ENCODE results near the gene UBA6.

The UBA6 gene

DNA sequence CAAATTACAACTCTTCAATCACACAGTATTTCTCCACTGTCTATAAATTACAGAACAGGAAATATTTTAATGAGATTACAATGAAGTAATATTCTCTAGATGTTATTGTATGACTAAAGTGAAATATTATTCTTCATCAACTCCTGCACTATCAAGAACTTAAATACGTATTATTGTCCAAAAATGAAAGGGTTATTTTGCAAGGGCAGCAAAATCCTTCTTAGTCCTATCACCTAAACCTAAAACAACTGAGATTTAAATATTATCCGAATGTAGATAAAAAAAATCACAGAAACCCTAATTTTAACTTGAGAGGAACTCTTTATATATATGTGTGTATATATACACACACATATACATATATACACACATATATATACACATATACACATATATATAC is 4.9 kb downstream of the UBA6 start:
- DNase-seq (ENCODE audit: low spot score): no peak
- TF ChIP-seq CTCF (IDR thresholded peaks at IDR 0.05; ENCODE audit: borderline replicate concordance, control extremely low read depth, extremely low read depth, insufficient read depth, missing control alignments): no peak

DNA sequence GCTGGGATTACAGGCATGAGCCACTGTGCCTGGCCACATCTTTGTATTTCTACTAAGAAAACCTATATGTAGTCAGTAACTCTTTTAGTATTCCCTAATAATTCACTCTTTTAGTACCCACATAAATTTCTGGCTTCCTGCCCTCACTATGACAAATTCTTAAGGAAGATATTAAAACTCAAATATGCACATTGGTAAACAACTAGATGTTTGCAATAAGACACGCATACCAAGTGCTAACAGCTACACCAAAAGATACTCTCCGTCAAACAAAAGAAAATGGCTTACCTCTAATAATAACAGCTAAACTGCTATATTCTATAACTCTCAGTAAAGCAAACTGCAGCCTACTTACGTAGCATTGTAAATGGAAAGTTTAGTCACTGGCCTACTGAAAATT is 6.3 kb downstream of the UBA6 start:
- TF ChIP-seq CTCF (IDR thresholded peaks at IDR 0.05; ENCODE audit: borderline replicate concordance, control extremely low read depth, extremely low read depth, insufficient read depth, missing control alignments): no peak
- in situ Hi-C loops (cut with MboI; ENCODE audit: low sequenced_read_pairs, unreplicated experiment): no loop called here
- no peak for DNase-seq (ENCODE audit: low spot score)

More for the DNA sequence above, 4.9 kb downstream of the UBA6 start:
- in situ Hi-C loops (cut with MboI; ENCODE audit: low sequenced_read_pairs, unreplicated experiment): no loop called here

GRCh38 chr4:67691328-67691727 is 9.6 kb downstream of the UBA6 start:
- in situ Hi-C loops (cut with MboI; ENCODE audit: low sequenced_read_pairs, unreplicated experiment): no loop called here
- TF ChIP-seq CTCF (IDR thresholded peaks at IDR 0.05; ENCODE audit: borderline replicate concordance, control extremely low read depth, extremely low read depth, insufficient read depth, missing control alignments): no peak
- no peak for DNase-seq (ENCODE audit: low spot score)

GRCh38 chr4:67687636-67688035 is 13.3 kb downstream of the UBA6 start:
- DNase-seq (ENCODE audit: low spot score): no peak
- no peak for TF ChIP-seq CTCF (IDR thresholded peaks at IDR 0.05; ENCODE audit: borderline replicate concordance, control extremely low read depth, extremely low read depth, insufficient read depth, missing control alignments)
- in situ Hi-C loops (cut with MboI; ENCODE audit: low sequenced_read_pairs, unreplicated experiment): no loop called here

DNA sequence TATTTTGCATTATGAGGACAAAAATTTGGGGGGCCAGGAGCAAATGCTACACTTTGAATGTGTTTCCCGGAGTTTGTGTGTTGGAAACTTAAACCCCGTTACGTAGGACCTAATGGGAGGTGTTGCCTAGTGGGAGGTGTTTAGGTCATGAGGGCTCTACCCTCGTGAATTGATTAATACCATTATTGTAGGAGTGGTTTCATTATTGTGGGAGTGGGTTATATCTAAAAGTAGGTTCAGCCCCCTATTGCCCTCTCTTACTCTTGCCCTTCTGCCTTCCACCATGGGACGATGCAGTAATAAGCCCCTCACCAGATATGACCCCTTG is 15.5 kb downstream of the UBA6 start:
- DNase-seq (ENCODE audit: low spot score): no peak
- TF ChIP-seq CTCF (IDR thresholded peaks at IDR 0.05; ENCODE audit: borderline replicate concordance, control extremely low read depth, extremely low read depth, insufficient read depth, missing control alignments): no peak
- in situ Hi-C loops (cut with MboI; ENCODE audit: low sequenced_read_pairs, unreplicated experiment): no loop called here

DNA sequence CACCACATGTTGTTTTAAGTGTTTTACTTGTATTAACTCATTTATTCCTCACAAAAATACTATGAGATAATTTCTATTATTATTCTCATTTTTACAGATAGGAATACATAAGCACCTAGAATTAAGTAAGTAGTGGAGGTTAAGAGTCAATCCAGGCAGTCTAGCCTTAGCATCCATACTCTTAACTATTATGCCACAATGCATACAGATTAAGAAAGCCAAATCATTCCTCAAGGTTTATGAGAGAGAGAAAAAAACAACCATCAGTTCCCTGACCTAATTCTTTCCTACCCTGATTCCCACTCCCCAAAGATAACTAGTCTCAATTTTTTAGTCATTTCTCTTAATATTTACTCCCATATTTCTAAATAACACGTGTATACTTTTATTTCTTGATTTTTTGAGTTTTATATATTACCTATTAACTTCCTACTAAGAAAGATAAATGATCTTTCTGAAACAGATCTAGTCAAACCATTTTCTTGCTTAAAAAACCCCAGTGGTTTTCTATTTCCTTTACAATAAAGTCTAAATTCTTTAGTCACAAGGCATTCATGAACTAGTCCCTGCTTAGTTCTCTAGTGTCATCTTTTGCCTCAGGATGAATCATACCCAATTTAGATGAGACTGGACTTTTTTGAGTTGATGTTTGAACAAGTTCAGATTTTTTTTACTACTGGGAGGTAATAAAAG is 16.0 kb downstream of the UBA6 start:
- no peak for TF ChIP-seq CTCF (IDR thresholded peaks at IDR 0.05; ENCODE audit: borderline replicate concordance, control extremely low read depth, extremely low read depth, insufficient read depth, missing control alignments)
- DNase-seq (ENCODE audit: low spot score): no peak
- in situ Hi-C loops (cut with MboI; ENCODE audit: low sequenced_read_pairs, unreplicated experiment): no loop called here

Data from GM13976 (cell line).